ENCODE results near the gene FHL1.

The FHL1 gene

DNA sequence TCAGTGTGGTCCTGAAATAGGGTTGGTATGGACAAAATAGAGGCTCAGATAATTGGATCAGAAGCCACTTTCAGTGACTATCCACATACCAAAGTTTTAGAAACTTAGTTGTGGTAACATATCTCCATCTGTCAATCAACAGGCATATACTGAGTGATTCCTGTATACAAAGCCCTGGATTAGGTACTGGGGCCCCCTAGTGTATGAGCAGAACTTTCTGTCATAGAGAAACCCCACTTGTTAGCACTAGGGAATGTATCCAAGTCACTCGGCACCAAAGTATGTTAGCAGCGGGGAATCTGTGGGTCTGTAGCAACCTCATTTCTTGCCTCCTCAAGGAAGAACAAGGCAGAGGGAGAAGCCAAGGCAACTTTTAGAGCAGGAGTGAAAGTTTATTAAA, 53.1 kb downstream of the FHL1 start:
- Histone ChIP-seq H3K27me3 (ENCODE audit: insufficient read depth, poor library complexity, severe bottlenecking) (no peaks in the 10 kb centered on the region), H3K4me1 (ENCODE audit: insufficient read depth, poor library complexity, severe bottlenecking) (peaks cover 48% of the 10 kb centered on the region), H3K36me3 (ENCODE audit: low read depth) (no peaks in the 10 kb centered on the region), H3K27ac (ENCODE audit: poor library complexity, severe bottlenecking) (peak overlapping the region; percentile 63), H3K4me3 (ENCODE audit: severe bottlenecking) (no peak overlapping the region), H3K9me3 (ENCODE audit: severe bottlenecking) (no peaks in the 10 kb centered on the region)
- DNase-seq (ENCODE audit: low spot score) = no peak
- TF ChIP-seq, protein P1, sequence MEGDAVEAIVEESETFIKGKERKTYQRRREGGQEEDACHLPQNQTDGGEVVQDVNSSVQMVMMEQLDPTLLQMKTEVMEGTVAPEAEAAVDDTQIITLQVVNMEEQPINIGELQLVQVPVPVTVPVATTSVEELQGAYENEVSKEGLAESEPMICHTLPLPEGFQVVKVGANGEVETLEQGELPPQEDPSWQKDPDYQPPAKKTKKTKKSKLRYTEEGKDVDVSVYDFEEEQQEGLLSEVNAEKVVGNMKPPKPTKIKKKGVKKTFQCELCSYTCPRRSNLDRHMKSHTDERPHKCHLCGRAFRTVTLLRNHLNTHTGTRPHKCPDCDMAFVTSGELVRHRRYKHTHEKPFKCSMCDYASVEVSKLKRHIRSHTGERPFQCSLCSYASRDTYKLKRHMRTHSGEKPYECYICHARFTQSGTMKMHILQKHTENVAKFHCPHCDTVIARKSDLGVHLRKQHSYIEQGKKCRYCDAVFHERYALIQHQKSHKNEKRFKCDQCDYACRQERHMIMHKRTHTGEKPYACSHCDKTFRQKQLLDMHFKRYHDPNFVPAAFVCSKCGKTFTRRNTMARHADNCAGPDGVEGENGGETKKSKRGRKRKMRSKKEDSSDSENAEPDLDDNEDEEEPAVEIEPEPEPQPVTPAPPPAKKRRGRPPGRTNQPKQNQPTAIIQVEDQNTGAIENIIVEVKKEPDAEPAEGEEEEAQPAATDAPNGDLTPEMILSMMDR (IDR thresholded peaks at IDR 0.05; ENCODE audit: poor library complexity, severe bottlenecking) = peak; percentile 36
- ATAC-seq (ENCODE audit: low read depth) = 0 out of 3 replicates have a peak, but pooled peaks have one; percentile 29

DNA sequence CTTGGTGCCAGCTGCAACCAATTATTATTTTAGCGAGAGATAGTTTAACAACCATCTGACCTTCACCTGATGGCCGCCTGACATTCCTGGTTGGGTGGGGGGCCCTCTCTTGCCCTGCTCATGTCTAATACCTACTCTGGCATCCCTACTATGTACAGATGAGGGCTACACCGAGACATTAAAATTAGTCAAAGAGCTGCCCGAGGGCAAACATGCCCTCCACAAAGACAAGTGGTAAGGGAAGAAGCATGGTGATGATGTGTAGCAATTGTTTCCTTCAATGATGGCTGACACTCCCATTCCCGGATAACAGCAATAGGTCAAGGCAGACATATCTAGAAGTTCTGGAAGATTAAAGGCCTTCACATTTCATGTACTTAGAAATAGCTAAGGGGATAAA, 54.3 kb downstream of the FHL1 start:
- Histone ChIP-seq H3K9me3 (ENCODE audit: severe bottlenecking) (no peaks in the 10 kb centered on the region), H3K36me3 (ENCODE audit: low read depth) (no peaks in the 10 kb centered on the region), H3K27ac (ENCODE audit: poor library complexity, severe bottlenecking) (no peak overlapping the region), H3K27me3 (ENCODE audit: insufficient read depth, poor library complexity, severe bottlenecking) (no peaks in the 10 kb centered on the region), H3K4me1 (ENCODE audit: insufficient read depth, poor library complexity, severe bottlenecking) (peaks cover 48% of the 10 kb centered on the region), H3K4me3 (ENCODE audit: severe bottlenecking) (no peak overlapping the region)
- TF ChIP-seq, protein P1 (IDR thresholded peaks at IDR 0.05; ENCODE audit: poor library complexity, severe bottlenecking) = no peak
- ATAC-seq (ENCODE audit: low read depth) (no peak), DNase-seq (ENCODE audit: low spot score) (no peak)

DNA sequence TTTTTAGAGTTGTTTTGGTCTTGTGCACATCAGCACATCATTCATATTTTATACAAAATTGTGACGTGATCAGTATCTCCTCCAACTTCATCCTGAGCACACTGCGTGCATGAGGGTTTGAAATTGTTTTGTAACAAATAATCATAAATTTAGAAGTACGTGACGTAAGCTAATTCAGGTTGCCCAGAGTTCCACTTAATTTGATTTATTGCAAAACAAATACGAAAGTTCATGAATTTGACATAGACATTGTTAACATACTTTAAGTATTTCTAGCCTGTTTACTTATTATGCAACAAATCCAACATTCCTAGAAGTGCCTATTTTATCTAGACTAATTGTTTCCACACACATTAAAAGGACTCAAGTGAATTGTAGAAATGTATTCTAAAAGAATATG, 55.6 kb downstream of the FHL1 start:
- Histone ChIP-seq H3K27ac (ENCODE audit: poor library complexity, severe bottlenecking) (peak overlapping the region; percentile 53), H3K4me3 (ENCODE audit: severe bottlenecking) (no peak overlapping the region), H3K9me3 (ENCODE audit: severe bottlenecking) (no peaks in the 10 kb centered on the region), H3K36me3 (ENCODE audit: low read depth) (no peaks in the 10 kb centered on the region), H3K27me3 (ENCODE audit: insufficient read depth, poor library complexity, severe bottlenecking) (no peaks in the 10 kb centered on the region), H3K4me1 (ENCODE audit: insufficient read depth, poor library complexity, severe bottlenecking) (peaks cover 48% of the 10 kb centered on the region)
- DNase-seq (ENCODE audit: low spot score) (no peak), ATAC-seq (ENCODE audit: low read depth) (peak; percentile 48)
- TF ChIP-seq, protein P1 (IDR thresholded peaks at IDR 0.05; ENCODE audit: poor library complexity, severe bottlenecking) = no peak

DNA sequence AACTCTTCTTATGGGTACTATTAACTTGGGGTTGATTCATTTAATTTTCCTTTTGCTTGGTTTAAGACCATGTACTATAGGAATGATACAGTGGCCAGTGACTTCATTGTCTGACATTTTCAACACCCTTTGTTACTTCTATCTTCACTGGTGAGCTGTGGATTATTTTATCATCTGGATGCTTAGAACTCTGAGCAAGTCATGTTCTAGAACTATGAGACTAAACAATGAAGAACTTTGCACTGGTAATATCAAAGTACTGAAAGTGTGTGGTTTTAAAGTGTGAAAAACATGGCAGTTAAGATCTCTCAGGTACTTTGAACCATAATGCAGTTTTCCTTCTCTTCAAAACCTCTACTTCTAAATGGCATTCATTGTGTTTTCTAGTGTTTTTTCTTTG, 56.1 kb downstream of the FHL1 start:
- Histone ChIP-seq H3K9me3 (ENCODE audit: severe bottlenecking) (no peaks in the 10 kb centered on the region), H3K27ac (ENCODE audit: poor library complexity, severe bottlenecking) (peak overlapping the region; percentile 53)

DNA sequence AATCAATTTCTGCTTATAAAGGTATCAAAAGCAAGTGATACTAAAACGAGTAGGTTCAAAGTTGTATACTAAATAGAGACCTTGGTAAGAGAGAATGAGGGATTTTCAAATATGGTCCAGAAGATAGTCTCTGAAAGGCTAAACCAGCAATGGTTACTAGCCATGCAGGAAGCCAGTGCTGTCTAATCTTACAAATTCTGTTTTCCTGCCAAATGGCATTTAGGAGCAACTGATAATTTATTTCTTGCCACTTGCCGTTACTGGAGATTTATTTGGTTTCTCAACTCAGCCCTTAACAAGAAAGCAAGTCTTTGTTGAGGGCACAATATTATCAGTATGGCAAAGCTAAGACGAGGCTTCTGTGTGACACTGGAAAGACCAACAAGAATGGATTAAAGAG, 56.6 kb downstream of the FHL1 start:
- H3K36me3 ChIP-seq (ENCODE audit: low read depth) = 0 out of 2 replicates have a peak, but pooled peaks cover 3% of the 10 kb centered on the region
- no peak for DNase-seq (ENCODE audit: low spot score)
- H3K27me3 ChIP-seq (ENCODE audit: insufficient read depth, poor library complexity, severe bottlenecking) = no peaks in the 10 kb centered on the region
- H3K4me3 ChIP-seq (ENCODE audit: severe bottlenecking) = no peak overlapping the region
- TF ChIP-seq, protein P1 (IDR thresholded peaks at IDR 0.05; ENCODE audit: poor library complexity, severe bottlenecking) = no peak
- H3K4me1 ChIP-seq (ENCODE audit: insufficient read depth, poor library complexity, severe bottlenecking) = peaks cover 44% of the 10 kb centered on the region
- peak overlapping the region; percentile 53 for H3K27ac ChIP-seq (ENCODE audit: poor library complexity, severe bottlenecking)
- no peak for ATAC-seq (ENCODE audit: low read depth)
- no peaks in the 10 kb centered on the region for H3K9me3 ChIP-seq (ENCODE audit: severe bottlenecking)

More for the DNA sequence above, 56.1 kb downstream of the FHL1 start:
- DNase-seq (ENCODE audit: low spot score) (no peak), ATAC-seq (ENCODE audit: low read depth) (0 out of 3 replicates have a peak, but pooled peaks have one; percentile 7)
- 0 out of 2 replicates have a peak, but pooled peaks cover 3% of the 10 kb centered on the region for H3K36me3 ChIP-seq (ENCODE audit: low read depth)
- H3K4me3 ChIP-seq (ENCODE audit: severe bottlenecking) = no peak overlapping the region
- TF ChIP-seq, protein P1 (IDR thresholded peaks at IDR 0.05; ENCODE audit: poor library complexity, severe bottlenecking) = no peak
- H3K27me3 ChIP-seq (ENCODE audit: insufficient read depth, poor library complexity, severe bottlenecking) = no peaks in the 10 kb centered on the region
- peaks cover 48% of the 10 kb centered on the region for H3K4me1 ChIP-seq (ENCODE audit: insufficient read depth, poor library complexity, severe bottlenecking)

Data from RWPE2 (cell line).